ENCODE data around the gene RABL3. TPM values are rescaled to one million over a fixed set of nuclear protein-coding genes. Genes with fewer than 3 reads are reported as not detected.
"Not testable (repeated sequence)": the region's sequence is repeated elsewhere in the genome, so short reads cannot be mapped to it uniquely, and the experiment has no call there.

The RABL3 gene, protein sequence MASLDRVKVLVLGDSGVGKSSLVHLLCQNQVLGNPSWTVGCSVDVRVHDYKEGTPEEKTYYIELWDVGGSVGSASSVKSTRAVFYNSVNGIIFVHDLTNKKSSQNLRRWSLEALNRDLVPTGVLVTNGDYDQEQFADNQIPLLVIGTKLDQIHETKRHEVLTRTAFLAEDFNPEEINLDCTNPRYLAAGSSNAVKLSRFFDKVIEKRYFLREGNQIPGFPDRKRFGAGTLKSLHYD
- polyA plus RNA-seq, result 20.4 TPM
- long read RNA-seq, donor 1, partial matches to known transcripts, result 0 of 2 reads
- long read RNA-seq, donor 1, other reads (novel, unspliced or antisense), result 0 of 2 reads
- long read RNA-seq, donor 2, partial matches to known transcripts, result 0 of 3 reads
- long read RNA-seq, donor 2, other reads (novel, unspliced or antisense), result 0 of 3 reads
- long read RNA-seq, donor 3, result 0 reads
- long read RNA-seq, donor 4, result 0 reads
- long read RNA-seq, donor 5, partial matches to known transcripts, result 0 of 3 reads
- long read RNA-seq, donor 5, other reads (novel, unspliced or antisense), result 0 of 3 reads
- long read RNA-seq, donor 6, transcript RABL3-201 (8 exons, 3,883 nt), result major isoform, 6 of 21 reads
- long read RNA-seq, donor 6, partial matches to known transcripts, result 15 of 21 reads
- long read RNA-seq, donor 6, other reads (novel, unspliced or antisense), result 0 of 21 reads
- long read RNA-seq, donor 7, partial matches to known transcripts, result 0 of 4 reads
- long read RNA-seq, donor 7, other reads (novel, unspliced or antisense), result 0 of 4 reads
- long read RNA-seq, donor 8, transcript RABL3-201 (8 exons, 3,883 nt), result major isoform, 11 of 13 reads
- long read RNA-seq, donor 8, partial matches to known transcripts, result 0 of 13 reads
- long read RNA-seq, donor 8, other reads (novel, unspliced or antisense), result 0 of 13 reads
- long read RNA-seq, donor 9, partial matches to known transcripts, result 0 of 5 reads
- long read RNA-seq, donor 9, other reads (novel, unspliced or antisense), result 0 of 5 reads
- long read RNA-seq, donor 10, transcript RABL3-201 (8 exons, 3,883 nt), result major isoform, 6 of 6 reads
- long read RNA-seq, donor 10, partial matches to known transcripts, result 0 of 6 reads
- long read RNA-seq, donor 10, other reads (novel, unspliced or antisense), result 0 of 6 reads
- long read RNA-seq, donor 11, partial matches to known transcripts, result 0 of 3 reads
- long read RNA-seq, donor 11, other reads (novel, unspliced or antisense), result 0 of 3 reads

DNA sequence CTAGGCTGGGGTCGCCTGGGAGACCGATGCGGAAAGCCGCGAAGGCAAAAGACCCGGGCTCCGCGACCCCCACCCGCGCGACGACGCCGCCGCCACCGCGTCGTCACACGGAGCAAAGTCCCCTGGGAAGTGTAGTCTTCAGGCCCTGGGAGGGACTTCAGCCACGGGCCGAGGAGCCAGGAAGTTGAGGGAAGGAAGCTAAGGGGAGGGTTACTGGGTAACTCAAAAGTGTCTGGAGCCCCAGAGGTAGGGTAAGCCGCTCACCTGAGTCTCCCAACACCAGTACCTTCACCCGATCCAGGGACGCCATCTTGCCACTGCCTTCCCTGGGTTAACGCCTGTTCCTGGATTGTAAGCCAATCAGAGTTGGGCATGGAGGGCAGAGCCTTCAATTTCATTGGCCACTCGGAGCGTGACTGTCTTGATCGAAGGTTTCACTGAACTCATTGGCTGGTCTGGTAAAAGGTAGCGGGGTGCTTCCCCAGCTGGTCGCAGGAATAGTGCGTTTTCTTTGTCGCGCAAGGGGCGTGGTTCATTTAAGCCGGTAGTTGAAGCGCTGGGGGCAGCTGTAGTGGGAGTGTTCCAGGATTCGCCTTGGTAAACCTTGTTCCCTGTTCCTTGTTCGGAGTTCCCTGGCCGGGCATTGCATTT, at the start of gene RABL3, which contains the start of gene GTF2E1:
Gene RABL3 (minus strand): TSS at position 319 of the 651 bp plus-strand sequence. CDS start 9 bp downstream, at position 310.
Gene GTF2E1 (plus strand): TSS at position 547 of the 651 bp plus-strand sequence. CDS start 7,809 bp downstream, outside the sequence.
- DNase-seq, result peak; percentile 99
- H3K9me3 ChIP-seq (ENCODE audit: control insufficient read depth, low read depth, low read length), result peaks cover 5% of the 10 kb centered on the region
- WGBS (ENCODE audit: insufficient coverage, low lambda C conversion rate), result 0% methylated on average over 2 of the region's 39 CpGs

DNA sequence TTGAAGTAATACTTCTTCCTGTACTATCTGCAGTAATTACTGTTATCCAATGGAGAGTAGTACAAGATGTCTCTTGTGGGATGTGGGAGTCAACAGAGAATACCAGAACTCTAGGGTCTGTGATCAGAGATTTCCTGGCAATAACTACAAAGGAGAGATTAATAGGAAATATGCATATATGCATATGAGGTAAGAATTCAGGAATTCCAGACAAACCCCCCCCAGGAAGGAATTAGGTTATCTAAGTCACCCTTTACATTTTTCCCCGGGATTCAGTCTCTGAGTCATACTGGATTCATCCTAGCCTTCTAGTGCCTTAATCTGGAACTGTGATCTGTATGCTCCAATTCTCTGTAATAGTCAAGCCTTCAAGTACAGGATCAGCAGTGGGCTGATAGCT, 49.6 kb upstream of the RABL3 start:
- WGBS (ENCODE audit: insufficient coverage, low lambda C conversion rate), result no CpG with 5 or more reads among the region's 1 CpG
- H3K9me3 ChIP-seq (ENCODE audit: control insufficient read depth, low read depth, low read length), result no peaks in the 10 kb centered on the region
- no peaks in the 10 kb centered on the region for H3K27me3 ChIP-seq (ENCODE audit: control insufficient read depth, insufficient read depth, low read length)
- H3K4me3 ChIP-seq (ENCODE audit: low read length), result no peak overlapping the region
- no peaks in the 10 kb centered on the region for H3K36me3 ChIP-seq (ENCODE audit: control insufficient read depth, insufficient read depth, low read length)
- H3K4me1 ChIP-seq (ENCODE audit: control insufficient read depth, insufficient read depth, low read length), result no peaks in the 10 kb centered on the region
- H3K27ac ChIP-seq (ENCODE audit: low read length), result no peak overlapping the region
- no peak for DNase-seq

More for the DNA sequence above, at the start of gene RABL3, which contains the start of gene GTF2E1:
- no peaks in the 10 kb centered on the region for H3K27me3 ChIP-seq (ENCODE audit: control insufficient read depth, insufficient read depth, low read length)
- peak within 1 kb of the TSS; percentile 96 for H3K27ac ChIP-seq (ENCODE audit: low read length)
- H3K4me3 ChIP-seq (ENCODE audit: low read length), result peak within 1 kb of the TSS; percentile 82
- H3K4me1 ChIP-seq (ENCODE audit: control insufficient read depth, insufficient read depth, low read length), result peaks cover 12% of the 10 kb centered on the region
- H3K36me3 ChIP-seq (ENCODE audit: control insufficient read depth, insufficient read depth, low read length), result peaks cover 8% of the 10 kb centered on the region

DNA sequence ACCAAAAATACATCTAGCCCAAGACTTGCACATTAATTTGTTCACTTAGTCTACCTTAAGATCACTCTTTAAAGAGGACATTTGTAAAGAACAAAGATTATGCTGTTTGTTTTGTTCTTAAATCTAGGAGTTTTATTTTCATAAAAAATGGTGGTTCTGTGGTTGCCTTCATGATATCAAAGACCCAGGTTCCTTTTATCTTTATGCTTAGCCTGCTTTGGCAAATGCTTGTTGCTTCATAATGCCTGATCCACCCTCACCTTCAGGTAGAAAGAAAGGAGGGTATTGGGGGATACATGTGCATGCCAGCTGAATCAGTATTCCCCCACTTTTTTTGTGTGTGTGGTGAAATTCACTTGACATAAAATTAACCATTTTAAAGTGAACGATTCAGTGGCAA, 48.7 kb upstream of the RABL3 start:
- no peak for DNase-seq
- Histone ChIP-seq H3K27me3 (ENCODE audit: control insufficient read depth, insufficient read depth, low read length) (no peaks in the 10 kb centered on the region), H3K36me3 (ENCODE audit: control insufficient read depth, insufficient read depth, low read length) (no peaks in the 10 kb centered on the region), H3K4me1 (ENCODE audit: control insufficient read depth, insufficient read depth, low read length) (no peaks in the 10 kb centered on the region), H3K9me3 (ENCODE audit: control insufficient read depth, low read depth, low read length) (no peaks in the 10 kb centered on the region), H3K4me3 (ENCODE audit: low read length) (no peak overlapping the region), H3K27ac (ENCODE audit: low read length) (no peak overlapping the region)
- no CpG with 5 or more reads among the region's 1 CpG for WGBS (ENCODE audit: insufficient coverage, low lambda C conversion rate)

DNA sequence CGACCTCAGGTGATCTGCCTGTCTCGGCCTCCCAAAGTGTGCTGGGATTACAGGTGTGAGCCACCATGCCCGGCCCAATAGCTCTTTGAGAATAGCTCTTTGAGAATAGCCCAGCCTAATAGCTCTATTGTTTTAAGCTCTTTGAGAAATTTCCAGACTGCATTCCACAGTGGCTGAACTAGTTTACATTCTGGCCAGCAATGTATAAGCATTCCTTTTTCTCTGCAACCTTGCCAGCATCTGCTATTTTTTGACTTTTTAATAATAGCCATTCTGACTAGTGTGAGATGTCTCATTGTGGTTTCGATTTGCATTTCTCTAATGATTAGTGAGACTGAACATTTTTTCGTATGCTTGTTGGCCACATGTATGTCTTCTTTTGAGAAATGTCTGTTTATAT, 43.5 kb upstream of the RABL3 start:
- H3K4me1 ChIP-seq (ENCODE audit: control insufficient read depth, insufficient read depth, low read length); H3K4me3 ChIP-seq (ENCODE audit: low read length); H3K27ac ChIP-seq (ENCODE audit: low read length); H3K27me3 ChIP-seq (ENCODE audit: control insufficient read depth, insufficient read depth, low read length); H3K9me3 ChIP-seq (ENCODE audit: control insufficient read depth, low read depth, low read length); DNase-seq: not testable (repeated sequence)
- WGBS (ENCODE audit: insufficient coverage, low lambda C conversion rate), result 44% methylated on average over 2 of the region's 5 CpGs
- H3K36me3 ChIP-seq (ENCODE audit: control insufficient read depth, insufficient read depth, low read length), result peaks cover 12% of the 10 kb centered on the region

DNA sequence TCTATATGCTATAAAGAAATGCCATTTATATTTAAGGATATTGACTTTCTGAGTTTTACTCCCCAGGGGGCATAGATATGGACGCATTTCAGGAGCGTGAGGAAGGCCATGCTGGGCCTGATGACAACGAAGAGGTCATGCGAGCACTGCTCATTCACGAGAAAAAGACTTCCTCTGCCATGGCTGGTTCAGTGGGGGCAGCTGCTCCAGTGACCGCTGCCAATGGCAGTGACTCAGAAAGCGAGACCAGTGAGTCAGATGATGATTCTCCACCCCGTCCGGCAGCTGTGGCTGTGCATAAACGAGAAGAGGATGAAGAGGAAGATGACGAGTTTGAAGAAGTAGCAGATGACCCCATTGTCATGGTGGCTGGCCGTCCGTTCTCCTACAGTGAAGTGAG, 38.7 kb upstream of the RABL3 start:
- Histone ChIP-seq H3K4me1 (ENCODE audit: control insufficient read depth, insufficient read depth, low read length) (no peaks in the 10 kb centered on the region), H3K27me3 (ENCODE audit: control insufficient read depth, insufficient read depth, low read length) (no peaks in the 10 kb centered on the region), H3K9me3 (ENCODE audit: control insufficient read depth, low read depth, low read length) (no peaks in the 10 kb centered on the region), H3K36me3 (ENCODE audit: control insufficient read depth, insufficient read depth, low read length) (peaks cover 29% of the 10 kb centered on the region), H3K4me3 (ENCODE audit: low read length) (no peak overlapping the region), H3K27ac (ENCODE audit: low read length) (no peak overlapping the region)
- no peak for DNase-seq
- no CpG with 5 or more reads among the region's 13 CpGs for WGBS (ENCODE audit: insufficient coverage, low lambda C conversion rate)

DNA sequence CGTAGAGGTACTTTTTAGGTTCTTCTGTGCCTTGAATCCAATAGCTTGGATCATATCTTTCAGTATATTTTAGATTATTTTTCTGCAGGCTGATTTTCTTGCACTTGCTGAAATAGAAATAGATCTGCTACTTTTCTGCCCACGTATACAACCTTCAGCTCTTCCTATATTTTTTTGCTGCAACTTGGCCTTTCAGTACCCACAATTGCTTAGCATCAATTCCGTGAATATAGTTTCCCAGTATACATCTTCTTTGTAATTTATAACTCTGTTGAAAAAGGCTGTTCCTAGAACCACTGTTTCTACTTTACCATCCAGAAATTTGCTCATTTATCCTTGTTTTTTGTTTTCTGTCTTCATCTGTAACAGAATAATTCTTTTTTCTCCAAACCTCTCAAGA, 36.5 kb upstream of the RABL3 start:
- peaks cover 33% of the 10 kb centered on the region for H3K36me3 ChIP-seq (ENCODE audit: control insufficient read depth, insufficient read depth, low read length)
- no peak for DNase-seq

DNA sequence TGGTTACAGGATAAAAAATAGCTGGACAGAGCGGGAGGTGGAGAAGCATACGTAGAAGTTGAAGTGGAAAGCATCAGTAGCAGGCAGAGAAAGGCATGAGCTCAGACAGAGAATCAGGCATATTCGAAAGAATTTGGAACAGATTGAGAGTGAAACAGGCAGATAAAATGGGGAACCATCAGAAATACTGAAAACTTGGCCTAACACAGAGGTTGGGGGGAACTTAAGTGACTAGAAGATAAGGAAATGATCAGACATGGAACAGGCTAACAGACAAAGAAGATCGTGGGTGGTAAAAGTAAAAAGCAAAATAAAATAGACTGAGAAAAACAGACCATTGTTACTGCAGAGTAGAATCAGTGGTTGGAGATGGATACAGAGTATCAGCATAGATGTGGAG, 33.1 kb upstream of the RABL3 start:
- 97% methylated on average over 3 of the region's 4 CpGs for WGBS (ENCODE audit: insufficient coverage, low lambda C conversion rate)
- no peaks in the 10 kb centered on the region for H3K4me1 ChIP-seq (ENCODE audit: control insufficient read depth, insufficient read depth, low read length)
- no peaks in the 10 kb centered on the region for H3K27me3 ChIP-seq (ENCODE audit: control insufficient read depth, insufficient read depth, low read length)
- peaks cover 28% of the 10 kb centered on the region for H3K36me3 ChIP-seq (ENCODE audit: control insufficient read depth, insufficient read depth, low read length)
- H3K27ac ChIP-seq (ENCODE audit: low read length), result no peak overlapping the region
- DNase-seq, result no peak
- H3K9me3 ChIP-seq (ENCODE audit: control insufficient read depth, low read depth, low read length), result no peaks in the 10 kb centered on the region
- no peak overlapping the region for H3K4me3 ChIP-seq (ENCODE audit: low read length)

More for the DNA sequence above, 36.5 kb upstream of the RABL3 start:
- Histone ChIP-seq H3K27ac (ENCODE audit: low read length) (no peak overlapping the region), H3K4me3 (ENCODE audit: low read length) (no peak overlapping the region), H3K4me1 (ENCODE audit: control insufficient read depth, insufficient read depth, low read length) (no peaks in the 10 kb centered on the region), H3K9me3 (ENCODE audit: control insufficient read depth, low read depth, low read length) (no peaks in the 10 kb centered on the region), H3K27me3 (ENCODE audit: control insufficient read depth, insufficient read depth, low read length) (no peaks in the 10 kb centered on the region)
- WGBS (ENCODE audit: insufficient coverage, low lambda C conversion rate), result 100% methylated on average over 3 of the region's 3 CpGs

DNA sequence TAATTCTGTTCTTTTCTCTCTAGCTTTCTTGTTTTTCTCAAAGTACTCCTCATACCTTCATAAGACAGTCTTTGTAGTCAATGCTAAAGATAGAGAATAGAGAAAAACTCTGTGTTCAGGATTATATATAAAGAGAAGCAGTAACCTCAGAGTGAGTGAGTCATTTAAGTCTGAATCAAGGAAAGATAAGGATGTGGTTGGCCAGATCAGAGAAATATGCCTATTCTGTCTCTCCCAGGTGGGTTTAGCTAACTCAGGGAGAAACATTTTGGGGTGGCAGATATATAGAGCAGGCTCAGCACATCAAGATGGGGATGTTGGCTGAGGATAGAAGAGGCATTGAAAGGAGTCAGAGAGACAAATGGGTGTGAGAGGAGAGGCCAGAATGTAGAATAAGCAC, 31.6 kb upstream of the RABL3 start:
- H3K9me3 ChIP-seq (ENCODE audit: control insufficient read depth, low read depth, low read length), result no peaks in the 10 kb centered on the region
- H3K4me1 ChIP-seq (ENCODE audit: control insufficient read depth, insufficient read depth, low read length), result no peaks in the 10 kb centered on the region
- DNase-seq, result no peak
- H3K36me3 ChIP-seq (ENCODE audit: control insufficient read depth, insufficient read depth, low read length), result peaks cover 22% of the 10 kb centered on the region
- H3K27ac ChIP-seq (ENCODE audit: low read length), result no peak overlapping the region
- H3K27me3 ChIP-seq (ENCODE audit: control insufficient read depth, insufficient read depth, low read length), result no peaks in the 10 kb centered on the region
- H3K4me3 ChIP-seq (ENCODE audit: low read length), result no peak overlapping the region

DNA sequence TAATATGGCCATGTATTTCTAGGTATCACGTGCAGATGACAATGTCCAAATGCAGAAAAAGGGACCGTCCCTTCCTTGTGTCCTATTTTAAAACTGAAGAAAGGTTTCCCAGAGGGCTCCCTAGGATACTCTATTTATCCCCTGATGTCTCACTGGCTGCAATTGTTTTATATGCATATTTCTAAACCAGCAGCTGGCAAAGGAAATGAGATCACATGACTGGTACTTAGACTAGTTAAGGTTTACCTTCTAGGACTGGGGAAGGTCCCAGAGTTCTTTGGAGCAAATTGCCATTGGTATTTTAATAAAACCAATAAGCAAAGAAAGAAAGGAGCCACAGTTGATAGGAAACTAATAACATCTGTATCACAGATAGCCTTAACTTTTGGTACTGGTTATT, 29.8 kb upstream of the RABL3 start:
- H3K27ac ChIP-seq (ENCODE audit: low read length), result no peak overlapping the region
- no peak overlapping the region for H3K4me3 ChIP-seq (ENCODE audit: low read length)
- no peak for DNase-seq
- H3K36me3 ChIP-seq (ENCODE audit: control insufficient read depth, insufficient read depth, low read length), result peaks cover 20% of the 10 kb centered on the region
- WGBS (ENCODE audit: insufficient coverage, low lambda C conversion rate), result no CpG with 5 or more reads among the region's 2 CpGs
- no peaks in the 10 kb centered on the region for H3K9me3 ChIP-seq (ENCODE audit: control insufficient read depth, low read depth, low read length)
- no peaks in the 10 kb centered on the region for H3K4me1 ChIP-seq (ENCODE audit: control insufficient read depth, insufficient read depth, low read length)
- no peaks in the 10 kb centered on the region for H3K27me3 ChIP-seq (ENCODE audit: control insufficient read depth, insufficient read depth, low read length)

All from large intestine (tissue), 12 donors.